GM19463 (cell line): ENCODE data around the gene TEF.

ENCODE experiments used
- ATAC-seq: cut with Tn5 transposase; IDR thresholded peaks from one replicate; pipeline ENCODE4 v1.9.1; 2021; ENCODE audit warnings: mild to moderate bottlenecking, moderate library complexity; ENCODE audit not compliant: unreplicated experiment

The TEF gene

GRCh38 chr22:41447435-41448188, 65.9 kb downstream of the TEF start:
- no peak for ATAC-seq

GRCh38 chr22:41448189-41448808, 66.6 kb downstream of the TEF start:
- peak; percentile 58 for ATAC-seq
